Panc1 (cell line): Measurements from ENCODE around the gene ANKRD42. TPM values are rescaled to one million over a fixed set of nuclear protein-coding genes. Genes with fewer than 3 reads are reported as not detected.

Experiments used
- ATAC-seq: fragments of 200-7000 bp; cut with Tn5 transposase; 2 replicates; pipeline ENCODE4 v1.9.1; 2020; ENCODE audit warnings: mild to moderate bottlenecking, moderate library complexity
- BruUV-seq: library from RNA; stranded (reverse); fragments of 400-500 nt; replicated peaks from 2 replicates; lab custom pipeline; 2021; lab: Mats Ljungman, UMichigan
- CTCF ChIA-PET: fragments of 300-600 bp; sonication (Branson Sonifier 250); formaldehyde crosslinking; loops from one replicate; lab custom pipeline; 2022; ENCODE audit warnings: antibody characterized with exemption; lab: Charles Lee
- POLR2A ChIA-PET: fragments of 300-600 bp; sonication (Branson Sonifier 250); formaldehyde crosslinking; loops from one replicate; lab custom pipeline; 2022; ENCODE audit warnings: antibody characterized with exemption; lab: Charles Lee
- DNase-seq: peaks from one replicate; pipeline ENCODE4 v3.0.0-alpha.2; 2010; ENCODE audit warnings: low read depth, low spot score
- H3K27ac ChIP-seq: 2 replicates; pipeline ENCODE4 v1.5.1; 2011; ENCODE audit warnings: mild to moderate bottlenecking, low read length, inconsistent platforms
- H3K27me3 ChIP-seq: fragments of 200-500 bp; sonication (Bioruptor generic); 2 replicates; pipeline ENCODE4 v1.6.0; 2014; ENCODE audit warnings: low read length, inconsistent platforms; ENCODE audit not compliant: control insufficient read depth, insufficient read depth
- H3K36me3 ChIP-seq: fragments of 200-500 bp; sonication (Bioruptor generic); 2 replicates; pipeline ENCODE4 v1.5.1; 2014; ENCODE audit warnings: inconsistent platforms, mild to moderate bottlenecking, low read length, moderate library complexity; ENCODE audit not compliant: control insufficient read depth, insufficient read depth
- H3K4me1 ChIP-seq: 2 replicates; pipeline ENCODE4 v1.5.1; 2011; ENCODE audit warnings: inconsistent platforms, mild to moderate bottlenecking, low read length, moderate library complexity; ENCODE audit not compliant: control insufficient read depth, insufficient read depth
- H3K4me3 ChIP-seq, 2 experiments: 2 replicates each; pipeline ENCODE4 v1.5.1; 2011 to 2012; ENCODE audit warnings: low read depth in 2 of 2, low read length in 2 of 2, mild to moderate bottlenecking in 2 of 2, inconsistent platforms in 1 of 2, moderate library complexity in 1 of 2
- H3K9me3 ChIP-seq: fragments of 200-500 bp; sonication (Bioruptor generic); 2 replicates; pipeline ENCODE4 v1.5.1; 2014; ENCODE audit warnings: low read depth, mild to moderate bottlenecking, inconsistent platforms, low read length, moderate library complexity; ENCODE audit not compliant: control insufficient read depth, insufficient read depth
- CTCF ChIP-seq: fragments of 450-650 bp; IDR thresholded peaks from 2 replicates; pipeline ENCODE4 v1.5.1; 2017; ENCODE audit warnings: mild to moderate bottlenecking
- POLR2AphosphoS5 ChIP-seq: IDR thresholded peaks from 2 replicates; pipeline ENCODE4 v1.6.1; 2012; ENCODE audit warnings: mild to moderate bottlenecking, low read depth, low read length, moderate library complexity
- REST ChIP-seq, 2 experiments: IDR thresholded peaks; 2 replicates each; pipeline ENCODE4 v1.6.1; 2011 to 2012; ENCODE audit warnings: low read depth in 2 of 2, control low read depth in 1 of 2, low read length in 1 of 2, mild to moderate bottlenecking in 1 of 2, moderate library complexity in 1 of 2; ENCODE audit not compliant: insufficient read depth in 1 of 2
- SIN3A ChIP-seq: IDR thresholded peaks from 2 replicates; pipeline ENCODE4 v1.6.1; 2012; ENCODE audit warnings: low read depth, mild to moderate bottlenecking, low read length, moderate library complexity, borderline replicate concordance; ENCODE audit not compliant: insufficient read depth
- TCF7L2 ChIP-seq: IDR thresholded peaks from 2 replicates; pipeline ENCODE4 v1.6.1; 2011; ENCODE audit warnings: mild to moderate bottlenecking, low read depth, low read length, inconsistent platforms
- in situ Hi-C: cut with HindIII; loops from 2 replicates; pipeline ENCODE4 v1.10.0; 2016; ENCODE audit warnings: low sequenced_read_pairs, low pct_unique_long_range_greater_than_20kb
- intact Hi-C: fragments of 100-400 bp; cut with micrococcal nuclease; formaldehyde crosslinking; loops from one replicate; pipeline ENCODE4 v1.10.0; 2022; ENCODE audit not compliant: unreplicated experiment
- total RNA-seq: library from RNA; stranded (reverse); gene quantifications from one replicate; pipeline ENCODE4 v1.2.1, GENCODE V29; 2021; ENCODE audit not compliant: unreplicated experiment

The ANKRD42 gene
- total RNA-seq, 1 experiment from 2014 or later = 14.8 TPM

GRCh38 chr11:83287631-83288030, 94.1 kb downstream of the ANKRD42 start:
- Histone ChIP-seq H3K27ac (no peak overlapping the region), H3K4me3 (no peak overlapping the region), H3K4me1 (peaks cover 12% of the 10 kb centered on the region), H3K9me3 (no peaks in the 10 kb centered on the region), H3K36me3 (no peaks in the 10 kb centered on the region), H3K27me3 (no peaks in the 10 kb centered on the region)
- TF ChIP-seq POLR2AphosphoS5 (no peak), SIN3A (no peak), CTCF (no peak), TCF7L2 (no peak), REST (IDR thresholded peaks at IDR 0.05; ENCODE audit: insufficient read depth in 1 of 2, low read depth in 2 of 2, low read length in 1 of 2) (no peak)
- no TSS peak for BruUV-seq
- intact Hi-C loops (loop anchor here (10.0 kb wide), 1 partner anchor 383 kb away; the partner anchor contains the start of genes DDIAS and PRCP), in situ Hi-C loops (no loop called here)
- POLR2A ChIA-PET = interaction anchor here (0.9 kb wide), 1 partner anchor 389 kb away, joined by 3 read pairs; no protein-coding TSS in a partner anchor
- DNase-seq (no peak), ATAC-seq (no peak)
- CTCF ChIA-PET = interaction anchor here (0.7 kb wide), 1 partner anchor 978 kb away, joined by 7 read pairs; no protein-coding TSS in a partner anchor

- H3K4me1 ChIP-seq = no peaks in the 10 kb centered on the region
- intact Hi-C loops (loop anchor here (2.0 to 10.0 kb wide), 3 partner anchors 232 to 526 kb away; no protein-coding TSS in a partner anchor), in situ Hi-C loops (no loop called here)
- H3K9me3 ChIP-seq = no peaks in the 10 kb centered on the region
- TF ChIP-seq SIN3A (no peak), CTCF (peak; percentile 85), REST (IDR thresholded peaks at IDR 0.05; ENCODE audit: insufficient read depth in 1 of 2, low read depth in 2 of 2, low read length in 1 of 2) (no peak), POLR2AphosphoS5 (no peak), TCF7L2 (no peak)
- ChIA-PET CTCF (interaction anchor here (0.6 to 2.1 kb wide), 12 partner anchors 10 to 1070 kb away, joined by 3 to 16 read pairs (median 4); no protein-coding TSS in a partner anchor), POLR2A (interaction anchor here (0.7 kb wide), 1 partner anchor 462 kb away, joined by 4 read pairs; no protein-coding TSS in a partner anchor)
- DNase-seq = peak; percentile 17
- peaks cover 2% of the 10 kb centered on the region; the same call in 1 of the 2 replicates for H3K27me3 ChIP-seq
- H3K27ac ChIP-seq = no peak overlapping the region
- ATAC-seq = peak; percentile 93
- H3K36me3 ChIP-seq = no peaks in the 10 kb centered on the region
- no TSS peak for BruUV-seq
- no peak overlapping the region for H3K4me3 ChIP-seq
Measured at GRCh38 chr11:83292709-83293456, 99.4 kb downstream of the ANKRD42 start.
